EL (cell line): ENCODE data around the gene DBN1.

Source experiments
- DNase-seq: peaks from one replicate; pipeline ENCODE4 v3.0.0-alpha.2; 2016

Gene DBN1

GRCh38 chr5:177504086-177505056 lies 30.9 kb upstream of the DBN1 start:
- no peak for DNase-seq

GRCh38 chr5:177503351-177504085 lies 30.1 kb upstream of the DBN1 start:
- no peak for DNase-seq

- no peak for DNase-seq
Measured at GRCh38 chr5:177502886-177503285, 29.5 kb upstream of the DBN1 start.

GRCh38 chr5:177501874-177502678 lies 28.6 kb upstream of the DBN1 start:
- no peak for DNase-seq

GRCh38 chr5:177500685-177501522 lies 27.5 kb upstream of the DBN1 start:
- peak; percentile 82 for DNase-seq

- no peak for DNase-seq
Measured at GRCh38 chr5:177499842-177500241, 26.4 kb upstream of the DBN1 start.

- DNase-seq = no peak
Measured at GRCh38 chr5:177498013-177498787, 24.8 kb upstream of the DBN1 start.

- DNase-seq = peak; percentile 97
Measured at GRCh38 chr5:177497292-177498012, 24.0 kb upstream of the DBN1 start, which contains the start of gene PDLIM7. TSS of gene PDLIM7 (minus strand) at chr5:177497604. CDS start at chr5:177496512, 1,092 bp downstream.

- DNase-seq = peak; percentile 95
Measured at GRCh38 chr5:177496727-177497291, 23.4 kb upstream of the DBN1 start.

- DNase-seq = peak; percentile 69
Measured at GRCh38 chr5:177496070-177496726, 22.8 kb upstream of the DBN1 start.

- DNase-seq = peak; percentile 94
Measured at GRCh38 chr5:177495243-177496060, 22.0 kb upstream of the DBN1 start.

- peak; percentile 94 for DNase-seq
Measured at GRCh38 chr5:177494346-177495195, 21.1 kb upstream of the DBN1 start.

GRCh38 chr5:177493795-177494345 lies 20.4 kb upstream of the DBN1 start:
- DNase-seq = no peak

GRCh38 chr5:177492841-177493240 lies 19.4 kb upstream of the DBN1 start:
- no peak for DNase-seq

- DNase-seq = no peak
Measured at GRCh38 chr5:177491983-177492746, 18.7 kb upstream of the DBN1 start.

- DNase-seq = no peak
Measured at GRCh38 chr5:177491429-177491945, 18.1 kb upstream of the DBN1 start.
